Measurements from ENCODE around the gene INPP4B.

Gene INPP4B

DNA sequence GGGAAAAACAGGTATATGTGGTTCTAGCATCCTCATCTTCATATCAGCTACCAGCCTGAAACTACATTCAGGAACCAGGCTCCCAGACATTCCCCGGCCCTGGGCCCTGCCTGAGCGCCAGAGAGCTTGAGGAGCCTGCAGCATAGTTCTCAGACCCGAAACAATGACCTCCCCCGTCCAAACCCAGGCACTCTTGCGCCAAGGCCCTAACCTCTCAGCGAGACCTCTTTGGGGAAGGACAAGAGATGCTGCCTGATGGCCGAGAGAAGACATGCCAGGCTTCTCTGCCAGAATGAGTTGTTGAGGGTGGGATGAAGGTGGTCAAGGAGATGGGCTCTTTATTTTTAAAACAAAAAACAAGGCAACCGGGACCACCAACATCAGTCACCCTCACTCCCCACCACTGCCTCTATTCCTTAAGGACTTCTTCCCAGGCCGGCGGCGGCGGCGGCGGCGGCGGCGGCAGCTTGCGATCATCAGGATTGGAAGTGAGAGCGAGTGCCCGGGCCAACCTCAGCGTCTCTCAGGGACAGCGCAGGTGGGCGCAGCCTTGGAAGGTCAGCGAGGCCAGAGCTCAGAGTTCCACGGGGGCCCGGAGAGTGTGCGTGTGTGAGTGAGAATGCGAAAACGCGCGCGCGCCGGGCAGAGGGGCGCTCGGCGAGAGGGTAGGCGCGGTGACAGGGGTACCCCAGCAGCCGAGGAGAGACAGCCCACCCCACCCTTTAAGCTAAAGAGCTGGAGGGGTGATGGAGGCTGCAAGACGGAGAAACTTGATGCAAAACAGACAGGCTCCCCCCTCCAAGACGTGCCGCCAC is 601 bp downstream of the INPP4B start:
- Histone ChIP-seq H3K4me1 (ENCODE audit: insufficient read depth, poor library complexity, severe bottlenecking) (no peaks in the 10 kb centered on the region), H3K4me3 (ENCODE audit: severe bottlenecking) (peak overlapping the region; percentile 39), H3K9me3 (ENCODE audit: severe bottlenecking) (no peaks in the 10 kb centered on the region), H3K27ac (ENCODE audit: poor library complexity, severe bottlenecking) (no peak overlapping the region), H3K36me3 (ENCODE audit: low read depth) (no peaks in the 10 kb centered on the region), H3K27me3 (ENCODE audit: insufficient read depth, poor library complexity, severe bottlenecking) (no peaks in the 10 kb centered on the region)
- DNase-seq (ENCODE audit: low spot score), result peak; percentile 51
- TF ChIP-seq, protein P1, sequence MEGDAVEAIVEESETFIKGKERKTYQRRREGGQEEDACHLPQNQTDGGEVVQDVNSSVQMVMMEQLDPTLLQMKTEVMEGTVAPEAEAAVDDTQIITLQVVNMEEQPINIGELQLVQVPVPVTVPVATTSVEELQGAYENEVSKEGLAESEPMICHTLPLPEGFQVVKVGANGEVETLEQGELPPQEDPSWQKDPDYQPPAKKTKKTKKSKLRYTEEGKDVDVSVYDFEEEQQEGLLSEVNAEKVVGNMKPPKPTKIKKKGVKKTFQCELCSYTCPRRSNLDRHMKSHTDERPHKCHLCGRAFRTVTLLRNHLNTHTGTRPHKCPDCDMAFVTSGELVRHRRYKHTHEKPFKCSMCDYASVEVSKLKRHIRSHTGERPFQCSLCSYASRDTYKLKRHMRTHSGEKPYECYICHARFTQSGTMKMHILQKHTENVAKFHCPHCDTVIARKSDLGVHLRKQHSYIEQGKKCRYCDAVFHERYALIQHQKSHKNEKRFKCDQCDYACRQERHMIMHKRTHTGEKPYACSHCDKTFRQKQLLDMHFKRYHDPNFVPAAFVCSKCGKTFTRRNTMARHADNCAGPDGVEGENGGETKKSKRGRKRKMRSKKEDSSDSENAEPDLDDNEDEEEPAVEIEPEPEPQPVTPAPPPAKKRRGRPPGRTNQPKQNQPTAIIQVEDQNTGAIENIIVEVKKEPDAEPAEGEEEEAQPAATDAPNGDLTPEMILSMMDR (IDR thresholded peaks at IDR 0.05; ENCODE audit: poor library complexity, severe bottlenecking), result no peak
- ATAC-seq (ENCODE audit: low read depth), result peak; percentile 24; the same call in 2 of the 3 replicates

DNA sequence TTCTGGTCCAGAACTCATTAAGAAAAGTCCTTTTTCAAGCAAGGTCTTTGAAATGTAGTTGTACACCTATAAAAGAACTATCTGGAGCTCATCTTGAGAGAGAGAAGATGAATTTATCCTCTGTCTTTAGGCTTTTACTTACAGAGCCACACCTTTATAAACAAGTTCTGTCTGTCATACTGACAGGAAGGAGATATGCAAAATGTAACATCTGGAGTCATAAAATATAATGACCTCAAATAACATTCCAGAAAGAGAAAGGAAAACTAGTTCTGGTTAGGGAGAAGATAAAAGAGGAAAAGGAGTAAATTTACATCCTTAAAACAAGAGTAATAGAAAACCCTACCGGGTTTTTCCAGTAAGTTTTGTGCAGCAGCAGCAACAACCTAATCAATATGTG is 1.3 kb downstream of the INPP4B start:
- no peak overlapping the region for H3K27ac ChIP-seq (ENCODE audit: poor library complexity, severe bottlenecking)
- H3K4me1 ChIP-seq (ENCODE audit: insufficient read depth, poor library complexity, severe bottlenecking), result no peaks in the 10 kb centered on the region
- TF ChIP-seq, protein P1 (IDR thresholded peaks at IDR 0.05; ENCODE audit: poor library complexity, severe bottlenecking), result no peak
- no peak overlapping the region for H3K4me3 ChIP-seq (ENCODE audit: severe bottlenecking)
- H3K36me3 ChIP-seq (ENCODE audit: low read depth), result no peaks in the 10 kb centered on the region
- no peak for DNase-seq (ENCODE audit: low spot score)
- no peak for ATAC-seq (ENCODE audit: low read depth)
- H3K9me3 ChIP-seq (ENCODE audit: severe bottlenecking), result no peaks in the 10 kb centered on the region
- no peaks in the 10 kb centered on the region for H3K27me3 ChIP-seq (ENCODE audit: insufficient read depth, poor library complexity, severe bottlenecking)

DNA sequence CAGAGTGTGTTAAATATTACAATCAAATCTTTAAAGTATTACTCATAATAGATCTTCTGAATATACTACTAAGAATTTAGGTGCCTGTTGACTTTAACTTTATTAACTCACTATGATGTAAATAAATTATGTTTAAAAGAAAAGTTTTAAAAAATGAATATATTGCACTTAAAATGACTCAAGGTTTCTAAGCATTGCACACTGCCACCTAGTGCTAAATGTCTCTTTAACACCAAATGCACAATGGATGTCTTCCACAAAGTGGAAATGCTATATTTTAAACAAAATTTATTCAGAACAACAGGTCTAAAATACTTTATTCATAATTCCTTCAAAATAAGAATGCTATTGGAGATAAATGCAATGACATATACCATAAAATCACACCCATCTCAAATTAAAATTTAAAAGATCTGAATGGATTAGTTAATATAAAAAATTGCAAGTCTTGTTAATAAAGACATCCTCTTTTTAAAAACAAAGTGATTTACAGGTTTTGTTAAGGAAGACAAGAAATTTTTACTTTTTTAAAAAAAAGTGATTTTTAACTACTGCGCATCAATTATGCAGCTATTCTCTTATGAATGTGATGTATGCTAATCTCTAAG is 5.5 kb downstream of the INPP4B start:
- no peak for ATAC-seq (ENCODE audit: low read depth)
- TF ChIP-seq, protein P1 (IDR thresholded peaks at IDR 0.05; ENCODE audit: poor library complexity, severe bottlenecking), result peak; percentile 94
- no peak for DNase-seq (ENCODE audit: low spot score)
- Histone ChIP-seq H3K9me3 (ENCODE audit: severe bottlenecking) (no peaks in the 10 kb centered on the region), H3K27ac (ENCODE audit: poor library complexity, severe bottlenecking) (no peak overlapping the region), H3K27me3 (ENCODE audit: insufficient read depth, poor library complexity, severe bottlenecking) (no peaks in the 10 kb centered on the region), H3K36me3 (ENCODE audit: low read depth) (no peaks in the 10 kb centered on the region), H3K4me3 (ENCODE audit: severe bottlenecking) (no peak overlapping the region), H3K4me1 (ENCODE audit: insufficient read depth, poor library complexity, severe bottlenecking) (no peaks in the 10 kb centered on the region)

DNA sequence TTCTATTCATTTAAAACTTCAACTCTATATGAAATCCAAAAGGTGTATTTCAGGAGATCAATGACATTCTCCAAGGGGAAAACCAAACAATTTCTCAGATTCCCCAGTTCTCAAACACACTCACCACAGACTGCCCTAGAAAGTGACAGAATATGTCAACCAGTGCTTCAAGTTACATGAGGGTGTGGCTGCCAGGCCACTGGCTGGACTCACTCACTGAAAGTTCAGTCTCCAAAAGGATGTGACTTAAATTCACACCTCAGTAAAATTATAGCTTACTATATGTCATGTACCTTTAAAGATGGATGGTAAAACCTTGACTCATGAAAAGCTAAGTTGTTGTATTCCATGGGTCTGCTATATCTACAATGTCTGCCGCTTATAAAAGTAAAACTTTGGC is 7.3 kb downstream of the INPP4B start:
- no peak overlapping the region for H3K4me3 ChIP-seq (ENCODE audit: severe bottlenecking)
- H3K4me1 ChIP-seq (ENCODE audit: insufficient read depth, poor library complexity, severe bottlenecking), result no peaks in the 10 kb centered on the region
- DNase-seq (ENCODE audit: low spot score) (no peak), ATAC-seq (ENCODE audit: low read depth) (no peak)
- H3K27ac ChIP-seq (ENCODE audit: poor library complexity, severe bottlenecking), result no peak overlapping the region
- H3K27me3 ChIP-seq (ENCODE audit: insufficient read depth, poor library complexity, severe bottlenecking), result no peaks in the 10 kb centered on the region
- H3K9me3 ChIP-seq (ENCODE audit: severe bottlenecking), result no peaks in the 10 kb centered on the region
- TF ChIP-seq, protein P1 (IDR thresholded peaks at IDR 0.05; ENCODE audit: poor library complexity, severe bottlenecking), result no peak
- no peaks in the 10 kb centered on the region for H3K36me3 ChIP-seq (ENCODE audit: low read depth)

DNA sequence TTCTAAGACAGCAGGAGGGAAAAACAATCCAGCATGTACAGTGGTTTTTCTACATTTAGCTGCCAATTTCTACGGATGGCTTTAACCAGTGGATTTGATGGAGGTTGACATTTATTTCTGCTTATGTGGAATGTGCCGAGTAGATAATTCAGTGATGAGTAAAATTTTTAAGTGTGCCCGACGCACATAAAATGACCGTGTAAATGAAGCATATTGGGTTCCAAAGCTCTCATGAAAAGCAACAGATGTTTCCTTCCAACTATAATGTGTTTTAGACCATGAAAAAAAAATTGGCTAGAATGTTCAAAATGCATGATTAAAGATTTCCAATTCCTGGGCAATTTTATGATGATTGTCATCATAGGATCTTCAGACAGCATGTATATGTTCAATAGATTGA is 14.1 kb downstream of the INPP4B start:
- Histone ChIP-seq H3K4me3 (ENCODE audit: severe bottlenecking) (no peak overlapping the region), H3K4me1 (ENCODE audit: insufficient read depth, poor library complexity, severe bottlenecking) (no peaks in the 10 kb centered on the region), H3K27me3 (ENCODE audit: insufficient read depth, poor library complexity, severe bottlenecking) (no peaks in the 10 kb centered on the region), H3K36me3 (ENCODE audit: low read depth) (no peaks in the 10 kb centered on the region), H3K9me3 (ENCODE audit: severe bottlenecking) (no peaks in the 10 kb centered on the region), H3K27ac (ENCODE audit: poor library complexity, severe bottlenecking) (no peak overlapping the region)
- ATAC-seq (ENCODE audit: low read depth) (no peak), DNase-seq (ENCODE audit: low spot score) (no peak)
- TF ChIP-seq, protein P1 (IDR thresholded peaks at IDR 0.05; ENCODE audit: poor library complexity, severe bottlenecking), result no peak

Measured in RWPE2 (cell line).